T-cell (primary cell): ENCODE measurements around the gene FYN. TPM values are rescaled to one million over a fixed set of nuclear protein-coding genes. Genes with fewer than 3 reads are reported as not detected.

Experiments
- ATAC-seq, 4 experiments: fragments of 200-7000 bp in 3 of 4; fragments of 150-1000 bp in 1 of 4; cut with Tn5 transposase; replicated peaks in 1 of 4; 1 replicate in 3 of 4; 2 replicates in 1 of 4; pipeline ENCODE4 v1.10.0; 2021; ENCODE audit warnings: moderate library complexity in 3 of 4, mild to moderate bottlenecking in 2 of 4, moderate number of reproducible peaks in 1 of 4
- CTCF ChIA-PET, 2 donors: fragments of 300-600 bp; sonication (Branson Sonifier 250); formaldehyde crosslinking; loops; one replicate each; lab custom pipeline; 2022; ENCODE audit warnings: antibody characterized with exemption in 2 of 2; lab: Charles Lee
- POLR2A ChIA-PET, 2 donors: fragments of 300-600 bp; sonication (Branson Sonifier 250); formaldehyde crosslinking; loops; one replicate each; lab custom pipeline; 2022; ENCODE audit warnings: antibody characterized with exemption in 2 of 2; lab: Charles Lee
- DNase-seq, 35 experiments: peaks; one replicate each; pipeline versions ENCODE4 v3.0.0 to v3.0.0-alpha.2; 2013 to 2023
- H3K27ac ChIP-seq: one replicate; pipeline ENCODE4 v1.5.1; 2013; ENCODE audit warnings: low read length
- H3K27me3 ChIP-seq, 2 experiments: replicated peaks in 1 of 2; 1 replicate in 1 of 2; 2 replicates in 1 of 2; pipeline versions ENCODE4 v1.6.1 to v1.7.0; 2013; ENCODE audit warnings: low read length in 1 of 2, mixed read lengths in 1 of 2; ENCODE audit not compliant: control insufficient read depth in 2 of 2, insufficient read depth in 2 of 2; ENCODE audit errors: extremely low read depth in 1 of 2
- H3K36me3 ChIP-seq, 2 donors: 1 replicate in 1 of 2; 2 replicates in 1 of 2; pipeline versions ENCODE4 v1.6.1 to v1.7.0; 2013; ENCODE audit warnings: low read length in 1 of 2; ENCODE audit not compliant: control insufficient read depth in 2 of 2, insufficient read depth in 1 of 2; ENCODE audit errors: extremely low read depth in 1 of 2
- H3K4me1 ChIP-seq, 2 experiments: 1 replicate in 1 of 2; 2 replicates in 1 of 2; pipeline versions ENCODE4 v1.6.1 to v1.7.0; 2013; ENCODE audit warnings: low read length in 2 of 2, mixed read lengths in 1 of 2; ENCODE audit not compliant: insufficient read depth in 2 of 2, control insufficient read depth in 1 of 2; ENCODE audit errors: extremely low read depth in 1 of 2
- H3K4me3 ChIP-seq, 2 donors: 1 replicate in 1 of 2; 2 replicates in 1 of 2; pipeline versions ENCODE4 v1.5.1 to v1.7.0; 2013; ENCODE audit warnings: mild to moderate bottlenecking in 2 of 2, low read length in 1 of 2, moderate library complexity in 1 of 2; ENCODE audit not compliant: control insufficient read depth in 1 of 2; ENCODE audit errors: extremely low read depth in 1 of 2
- H3K9me3 ChIP-seq: 2 replicates; pipeline ENCODE4 v1.7.0; 2013
- H3K27ac Mint-ChIP-seq, 2 donors: one replicate each; pipeline ENCODE4 v1.8.0; 2020 to 2021; ENCODE audit warnings: mild to moderate bottlenecking in 2 of 2, mixed read lengths in 2 of 2
- H3K27me3 Mint-ChIP-seq, 2 donors: one replicate each; pipeline ENCODE4 v1.8.0; 2021 to 2022; ENCODE audit warnings: mixed read lengths in 2 of 2
- H3K36me3 Mint-ChIP-seq: one replicate; pipeline ENCODE4 v1.8.0; 2021; ENCODE audit warnings: mixed read lengths
- H3K4me1 Mint-ChIP-seq, 3 donors: one replicate each; pipeline ENCODE4 v1.8.0; 2020 to 2022; ENCODE audit warnings: mixed read lengths in 3 of 3, mild to moderate bottlenecking in 1 of 3
- H3K4me3 Mint-ChIP-seq, 3 donors: one replicate each; pipeline ENCODE4 v1.8.0; 2020 to 2022; ENCODE audit warnings: mild to moderate bottlenecking in 3 of 3, mixed read lengths in 3 of 3, moderate library complexity in 3 of 3
- H3K9me3 Mint-ChIP-seq, 3 donors: one replicate each; pipeline ENCODE4 v1.8.0; 2020 to 2022; ENCODE audit warnings: mixed read lengths in 3 of 3
- WGBS: methylation state at CpG from one replicate; pipeline ENCODE4 v1.1.5; 2013; ENCODE audit warnings: missing lambda C conversion rate; ENCODE audit not compliant: insufficient coverage; 5-methylcytosine and 5-hydroxymethylcytosine counted together
- total RNA-seq, 35 experiments: library from RNA in 6 of 35; stranded (reverse) in 6 of 35; fragments of 120-200 nt in 1 of 35; gene quantifications; one replicate each; pipeline versions ENCODE4 v1.2.1 to v1.2.4 and lab custom pipeline; 2013 to 2026

Gene FYN
- total RNA-seq, 5 donors from 2014 or later (not counting 1 experiment from before 2014, with no cell fraction given), result 466 to 573 (median 534) TPM

DNA sequence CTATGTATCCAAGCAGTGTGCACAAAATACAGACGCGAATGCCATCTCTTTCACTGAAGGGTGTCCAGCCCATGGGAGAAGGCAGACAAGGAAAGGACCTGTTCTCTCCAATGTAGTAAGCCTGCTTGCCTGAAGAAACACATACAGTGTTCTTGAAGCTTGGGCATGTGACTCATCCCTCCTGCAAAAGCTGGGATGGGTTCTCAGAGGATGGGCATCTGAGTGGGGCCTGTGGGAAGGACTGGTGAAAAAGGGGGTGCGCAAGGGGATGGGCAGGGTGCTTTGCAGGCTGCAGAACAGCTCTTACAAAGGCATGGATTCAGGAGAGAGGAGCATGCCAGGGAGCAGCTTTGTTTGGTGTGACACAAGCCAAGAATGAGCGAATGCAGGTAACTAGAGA is 128.1 kb downstream of the FYN start:
- Histone ChIP-seq H3K36me3 (peaks cover 2 to 44% of the 10 kb centered on the region in 2 donors), H3K4me1 (peaks cover 51 to 72% of the 10 kb centered on the region in 2 experiments), H3K27me3 (no peaks in the 10 kb centered on the region), H3K27ac (no peak overlapping the region), H3K9me3 (no peaks in the 10 kb centered on the region), H3K4me3 (no peak overlapping the region)
- Mint-ChIP-seq H3K27ac (peak overlapping the region; percentile 77 to 85), H3K9me3 (no peaks in the 10 kb centered on the region), H3K36me3 (peaks cover 72% of the 10 kb centered on the region), H3K27me3 (no peaks in the 10 kb centered on the region), H3K4me3 (peak overlapping the region; percentile 5 to 40 (median 22)), H3K4me1 (peaks cover 93 to 95% (median 94%) of the 10 kb centered on the region in 3 donors)
- CTCF ChIA-PET, result interaction anchor here in 1 of 2 donors (1.1 kb wide), 1 partner anchor 59 kb away, joined by 3 read pairs; no protein-coding TSS in a partner anchor
- peak in 1 of 4 experiments; percentile 17 for ATAC-seq
- 98% methylated on average over 4 of the region's 4 CpGs for WGBS
- POLR2A ChIA-PET, result no interaction called here
- DNase-seq, result no peak

GRCh38 chr6:111743862-111744692 is 129.2 kb downstream of the FYN start:
- Histone ChIP-seq H3K4me3 (no peak overlapping the region), H3K9me3 (no peaks in the 10 kb centered on the region), H3K27ac (no peak overlapping the region), H3K27me3 (no peaks in the 10 kb centered on the region), H3K36me3 (peaks cover 2 to 48% of the 10 kb centered on the region in 2 donors), H3K4me1 (peaks cover 43 to 76% of the 10 kb centered on the region in 2 experiments)
- Mint-ChIP-seq H3K27ac (peak overlapping the region; percentile 55 to 63), H3K36me3 (peaks cover 76% of the 10 kb centered on the region), H3K4me1 (peaks cover 94 to 96% (median 95%) of the 10 kb centered on the region in 3 donors), H3K9me3 (no peaks in the 10 kb centered on the region), H3K4me3 (no peak overlapping the region), H3K27me3 (no peaks in the 10 kb centered on the region)
- CTCF ChIA-PET, result interaction anchor here in 1 of 2 donors (0.9 to 1.2 kb wide), 4 partner anchors 9 to 299 kb away, joined by 3 to 5 read pairs (median 4); no protein-coding TSS in a partner anchor
- DNase-seq (no peak), ATAC-seq (no peak)
- POLR2A ChIA-PET, result interaction anchor here in 1 of 2 donors (0.6 kb wide), 1 partner anchor 39 kb away, joined by 10 read pairs; no protein-coding TSS in a partner anchor
- 94% methylated on average over 4 of the region's 8 CpGs for WGBS

- ChIA-PET CTCF (interaction anchor here (0.7 to 1.2 kb wide), 4 partner anchors 8 to 103 kb away, joined by 3 to 5 read pairs (median 4); no protein-coding TSS in a partner anchor), POLR2A (interaction anchor here in 1 of 2 donors (0.6 kb wide), 1 partner anchor 38 kb away, joined by 10 read pairs; no protein-coding TSS in a partner anchor)
- WGBS, result 70% methylated on average over 4 of the region's 5 CpGs
- Histone ChIP-seq H3K4me3 (no peak overlapping the region), H3K27ac (no peak overlapping the region), H3K36me3 (peaks cover 2 to 50% of the 10 kb centered on the region in 2 donors), H3K9me3 (no peaks in the 10 kb centered on the region), H3K4me1 (peaks cover 40 to 78% of the 10 kb centered on the region in 2 experiments), H3K27me3 (no peaks in the 10 kb centered on the region)
- no peak for DNase-seq
- ATAC-seq, result no peak
- Mint-ChIP-seq H3K27me3 (no peaks in the 10 kb centered on the region), H3K9me3 (no peaks in the 10 kb centered on the region), H3K4me1 (peaks cover 94 to 96% (median 95%) of the 10 kb centered on the region in 3 donors), H3K4me3 (peak overlapping the region in 1 of 3 donors; percentile 9), H3K36me3 (peaks cover 76% of the 10 kb centered on the region), H3K27ac (peak overlapping the region; percentile 32 to 73)
Observed at GRCh38 chr6:111743360-111743759, 129.9 kb downstream of the FYN start.

DNA sequence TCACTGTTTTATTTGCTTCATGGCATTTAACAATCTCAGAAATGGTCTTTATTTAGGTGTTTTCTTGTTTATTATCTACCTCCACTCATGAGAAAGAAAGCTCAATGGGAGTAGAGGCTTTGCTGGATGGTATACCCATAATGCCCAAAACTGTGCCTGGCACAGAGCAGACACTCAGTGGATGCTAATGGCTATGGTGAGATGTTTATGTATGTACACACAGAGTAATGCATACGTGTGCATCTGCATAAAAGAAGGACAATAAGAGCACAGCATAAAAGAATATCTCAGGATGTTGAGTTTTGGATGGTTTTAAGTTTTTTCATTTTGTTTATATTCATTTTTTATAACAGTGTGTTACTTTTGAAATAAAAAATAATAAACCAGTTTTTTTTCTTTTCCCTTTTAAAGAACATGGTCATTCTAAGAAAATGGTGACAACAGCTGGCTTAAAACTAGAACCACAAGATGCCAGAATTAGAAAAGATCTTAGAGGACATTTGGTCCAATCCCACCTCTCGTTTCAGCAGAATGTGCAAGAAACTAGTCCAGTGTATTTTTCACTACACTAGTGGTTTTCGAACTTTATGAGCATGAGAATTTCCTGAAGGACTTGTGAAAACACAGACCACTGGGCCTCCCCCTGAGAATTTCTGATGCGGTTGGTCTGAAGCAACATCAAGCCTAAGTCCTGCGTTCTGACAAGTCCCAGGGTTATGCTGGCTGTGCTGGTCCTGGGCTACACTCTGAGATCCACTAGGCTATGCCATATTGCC is 131.9 kb downstream of the FYN start:
- Mint-ChIP-seq H3K27ac (peak overlapping the region; percentile 90 to 96), H3K4me1 (peaks cover 94 to 96% (median 96%) of the 10 kb centered on the region in 3 donors), H3K9me3 (no peaks in the 10 kb centered on the region), H3K4me3 (peak overlapping the region in 1 of 3 donors; percentile 10), H3K36me3 (peaks cover 76% of the 10 kb centered on the region), H3K27me3 (no peaks in the 10 kb centered on the region)
- Histone ChIP-seq H3K9me3 (no peaks in the 10 kb centered on the region), H3K27ac (peak overlapping the region; percentile 56), H3K4me1 (peaks cover 35 to 79% of the 10 kb centered on the region in 2 experiments), H3K27me3 (no peaks in the 10 kb centered on the region), H3K4me3 (no peak overlapping the region), H3K36me3 (peaks cover 2 to 45% of the 10 kb centered on the region in 2 donors)
- no peak for DNase-seq
- no peak for ATAC-seq
- 61% methylated on average over 2 of the region's 5 CpGs for WGBS
- POLR2A ChIA-PET, result interaction anchor here (0.6 to 1.0 kb wide), 4 partner anchors 11 to 382 kb away, joined by 3 to 11 read pairs (median 5); no protein-coding TSS in a partner anchor
- CTCF ChIA-PET, result interaction anchor here (0.6 to 0.7 kb wide), 2 partner anchors 38 to 228 kb away, joined by 3 to 7 read pairs; no protein-coding TSS in a partner anchor

DNA sequence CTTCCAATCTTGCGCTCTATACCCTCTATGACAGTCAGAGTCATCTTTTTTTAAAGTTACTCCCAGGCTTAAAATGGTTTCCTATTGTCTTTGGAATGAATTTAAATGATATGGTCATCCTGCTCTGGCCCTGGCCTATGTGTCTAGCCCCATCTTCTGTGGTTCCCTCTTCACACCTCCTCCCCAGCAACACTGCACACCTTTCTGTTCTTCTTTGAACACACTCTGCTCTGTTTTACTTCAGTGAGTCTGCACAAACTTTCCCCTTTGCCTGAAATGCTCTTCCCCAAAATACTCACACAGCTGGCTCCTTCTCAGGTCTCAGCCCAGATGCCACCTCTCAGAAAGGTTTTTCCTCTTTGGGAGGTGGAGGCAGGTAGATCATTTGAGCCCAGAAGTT is 132.7 kb downstream of the FYN start:
- DNase-seq (no peak), ATAC-seq (no peak)
- H3K9me3 Mint-ChIP-seq, result no peaks in the 10 kb centered on the region
- POLR2A ChIA-PET, result interaction anchor here (0.5 to 1.0 kb wide), 3 partner anchors 8 to 45 kb away, joined by 3 to 11 read pairs (median 5); no protein-coding TSS in a partner anchor
- peaks cover 33 to 87% of the 10 kb centered on the region in 2 experiments for H3K4me1 ChIP-seq
- peak overlapping the region; percentile 56 for H3K27ac ChIP-seq
- H3K4me3 Mint-ChIP-seq, result peak overlapping the region in 2 of 3 donors; percentile 1 to 29
- H3K4me1 Mint-ChIP-seq, result peaks cover 94 to 96% (median 96%) of the 10 kb centered on the region in 3 donors
- peaks cover 2 to 52% of the 10 kb centered on the region in 2 donors for H3K36me3 ChIP-seq
- no peaks in the 10 kb centered on the region for H3K27me3 Mint-ChIP-seq
- no peaks in the 10 kb centered on the region for H3K9me3 ChIP-seq
- H3K4me3 ChIP-seq, result no peak overlapping the region
- H3K36me3 Mint-ChIP-seq, result peaks cover 81% of the 10 kb centered on the region
- no CpG with 5 or more reads among the region's 1 CpG for WGBS
- H3K27me3 ChIP-seq, result no peaks in the 10 kb centered on the region
- peak overlapping the region; percentile 90 to 96 for H3K27ac Mint-ChIP-seq
- CTCF ChIA-PET, result no interaction called here
